Activated CD4-positive, alpha-beta T cell treated with anti-CD3 and anti-CD28 coated beads, Interleukin-2, amount 50 U/mL, for 4 hours (primary cell): ENCODE measurements around the gene MAMDC4.

Source experiments
- DNase-seq, 2 experiments: peaks; one replicate each; pipeline ENCODE4 v3.0.0-alpha.2; 2020

MAMDC4 gene

GRCh38 chr9:136896027-136896426 is 43.9 kb downstream of the MAMDC4 start:
- no peak for DNase-seq

DNA sequence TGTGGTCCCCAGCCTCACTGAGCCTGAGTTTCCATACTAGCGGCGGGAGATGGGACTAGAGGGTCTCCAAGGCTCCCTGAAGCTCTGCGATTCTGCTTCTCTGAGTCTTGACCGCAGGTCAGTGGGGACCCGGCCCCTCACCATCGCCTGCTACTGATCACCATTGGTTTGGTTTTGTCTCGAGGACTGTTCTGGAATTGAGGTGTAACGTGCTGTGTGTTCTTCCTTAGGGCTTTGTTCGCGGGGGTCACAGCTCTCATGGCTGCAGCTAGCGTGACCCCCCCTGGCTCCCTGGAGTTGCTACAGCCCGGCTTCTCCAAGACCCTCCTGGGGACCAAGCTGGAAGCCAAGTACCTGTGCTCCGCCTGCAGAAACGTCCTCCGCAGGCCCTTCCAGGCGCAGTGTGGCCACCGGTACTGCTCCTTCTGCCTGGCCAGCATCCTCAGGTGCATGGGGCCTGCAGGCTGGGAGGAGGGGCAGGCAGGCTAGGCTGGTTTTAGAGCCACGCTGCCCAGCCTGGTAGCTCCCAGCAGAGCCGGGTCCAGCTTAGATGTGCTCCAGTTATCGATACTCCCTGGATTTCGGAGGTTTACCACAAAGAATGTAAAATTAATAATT is 46.4 kb downstream of the MAMDC4 start:
- DNase-seq: no peak

DNA sequence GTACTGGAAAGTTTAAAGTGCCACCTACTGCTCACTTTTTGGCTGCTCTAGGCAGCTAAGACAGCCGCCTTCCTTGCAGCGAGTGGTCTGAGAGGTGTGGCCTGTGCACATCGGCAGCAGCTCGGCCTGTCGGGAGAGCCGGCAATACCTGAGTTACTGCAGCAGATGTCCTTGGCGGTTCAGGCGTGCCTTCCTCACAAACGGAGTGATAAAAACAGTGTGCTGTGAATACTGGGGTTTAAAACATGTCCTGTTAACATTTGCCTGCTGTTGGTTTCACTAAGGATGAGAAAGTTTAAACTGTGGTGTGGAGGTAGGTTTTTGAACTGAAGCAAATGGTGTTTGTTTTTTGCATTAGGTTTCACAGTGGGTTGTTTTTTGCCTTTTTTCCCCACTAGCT is 47.0 kb downstream of the MAMDC4 start:
- DNase-seq: no peak

DNA sequence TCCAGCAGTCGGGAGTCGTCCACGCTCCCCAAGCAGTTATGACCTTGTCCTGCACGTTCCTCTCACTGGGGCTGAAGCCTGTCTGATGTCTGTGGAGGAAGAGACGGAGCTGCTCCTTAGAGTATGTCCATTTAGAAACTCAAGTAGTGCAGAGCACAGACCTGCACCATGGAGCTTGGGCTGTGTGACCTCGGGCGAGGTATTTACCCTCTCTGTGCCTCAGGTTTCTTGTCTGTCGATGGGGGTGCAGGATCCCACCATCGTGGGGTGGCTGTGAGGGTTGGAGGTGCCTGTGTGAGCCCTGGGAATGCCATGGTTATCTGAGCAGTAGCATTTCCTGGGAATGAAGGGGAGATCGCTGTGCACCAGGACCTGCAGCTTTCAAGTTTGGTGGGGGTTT is 48.4 kb downstream of the MAMDC4 start:
- no peak for DNase-seq

- no peak for DNase-seq
Measured at GRCh38 chr9:136900988-136901515, 48.9 kb downstream of the MAMDC4 start.

GRCh38 chr9:136901516-136902258 is 49.5 kb downstream of the MAMDC4 start:
- DNase-seq: peak; percentile 79 to 81

GRCh38 chr9:136902259-136902821 is 50.2 kb downstream of the MAMDC4 start:
- peak; percentile 87 to 90 for DNase-seq

DNA sequence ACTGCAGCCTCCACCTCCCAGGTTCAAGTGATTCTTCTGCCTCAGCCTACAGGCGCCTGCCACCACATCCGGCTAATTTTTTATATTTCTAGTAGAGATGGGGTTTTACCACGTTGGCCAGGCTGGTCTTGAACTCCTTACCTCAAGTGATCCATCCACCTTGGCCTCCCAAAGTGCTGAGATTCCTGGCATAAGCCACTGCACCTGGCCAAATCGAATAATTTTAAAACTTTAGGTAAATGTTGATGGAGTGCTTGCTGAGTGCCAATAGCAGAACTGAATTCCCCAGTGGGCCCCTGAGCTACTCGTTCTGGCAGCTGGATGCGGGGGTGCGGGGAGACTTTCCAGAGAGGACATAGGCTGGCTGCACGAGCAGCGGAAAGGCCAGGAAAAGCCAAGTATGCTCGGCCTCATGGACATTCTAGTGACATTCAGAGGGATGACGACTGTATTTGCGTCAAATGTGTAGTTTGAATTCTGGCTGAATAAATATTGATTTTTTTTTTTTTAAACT is 51.0 kb downstream of the MAMDC4 start:
- DNase-seq: no peak

DNA sequence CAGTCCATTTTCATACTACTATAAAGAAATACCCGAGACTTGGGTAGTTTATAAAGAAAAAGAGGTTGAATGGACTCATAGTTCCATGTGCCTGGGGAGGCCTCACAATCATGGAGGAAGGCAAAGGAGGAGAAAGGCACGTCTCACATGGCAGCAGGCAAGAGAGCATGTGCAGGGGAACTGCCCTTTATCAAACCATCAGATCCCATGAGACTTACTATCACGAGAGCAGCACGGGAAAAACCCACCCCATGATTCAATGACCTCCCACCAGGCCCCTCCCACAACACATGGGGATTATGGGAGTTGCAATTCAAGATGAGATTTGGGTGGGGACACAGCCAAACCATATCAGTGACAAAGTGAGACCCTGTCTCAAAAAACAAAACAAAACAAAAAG is 54.1 kb downstream of the MAMDC4 start:
- DNase-seq: no peak

- no peak for DNase-seq
Measured at GRCh38 chr9:136907011-136907914, 55.1 kb downstream of the MAMDC4 start.
